Measurements from ENCODE around the gene MRPL18.

MRPL18 gene

DNA sequence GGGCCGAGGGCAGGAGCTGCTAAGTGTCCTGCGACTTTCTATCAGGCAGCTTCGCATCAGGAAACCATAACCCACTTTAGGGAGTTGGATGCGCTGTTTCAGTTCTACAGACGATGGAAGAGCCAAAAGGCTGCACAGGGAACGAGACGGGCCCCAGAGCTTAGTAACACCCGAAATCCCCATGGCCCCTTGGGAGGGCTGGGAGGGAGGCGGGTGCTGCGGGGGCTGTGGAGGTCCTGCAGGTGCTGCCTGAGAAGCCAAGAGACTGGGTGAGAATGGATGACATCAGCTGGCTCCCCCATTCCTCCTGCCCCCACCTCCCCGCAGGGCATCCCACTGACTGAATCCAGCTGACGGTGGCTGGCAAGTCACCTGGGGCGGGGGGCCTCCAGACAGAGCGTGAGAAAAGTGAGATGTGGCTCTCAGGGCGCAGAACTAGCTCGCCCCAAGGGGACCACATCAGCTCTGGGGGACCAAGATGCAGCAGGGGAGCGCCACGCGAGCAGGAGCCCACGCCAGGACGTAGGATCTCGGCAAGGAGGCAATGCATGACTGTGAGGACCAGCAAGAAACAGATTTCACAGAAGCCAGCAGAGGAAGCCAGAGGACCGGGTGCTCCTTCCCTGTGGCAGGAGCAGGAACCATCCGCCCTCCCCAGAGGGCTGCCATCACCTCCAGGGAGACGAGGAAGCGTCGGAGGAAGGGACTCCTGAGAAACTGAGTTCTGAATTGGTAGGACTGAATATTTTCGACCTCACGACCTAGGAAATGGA is 46.6 kb downstream of the MRPL18 start:
- Histone ChIP-seq H3K27ac (ENCODE audit: low read length) (no peak overlapping the region), H3K79me2 (ENCODE audit: insufficient read depth, low read length) (no peaks in the 10 kb centered on the region), H3K4me1 (ENCODE audit: insufficient read depth, low read length) (peaks cover 13% of the 10 kb centered on the region), H3K4me3 (ENCODE audit: low read depth in 1 of 2, low read length in 2 of 2) (no peak overlapping the region), H3K9ac (ENCODE audit: low read depth, low read length) (no peak overlapping the region), H3K4me2 (ENCODE audit: insufficient read depth, low read length) (no peak overlapping the region), H2AFZ (ENCODE audit: low read depth, low read length) (no peak overlapping the region), H3K9me3 (ENCODE audit: insufficient read depth, low read length, severe bottlenecking) (no peaks in the 10 kb centered on the region), H3K27me3 (ENCODE audit: insufficient read depth, low read length, poor library complexity) (no peaks in the 10 kb centered on the region), H4K20me1 (ENCODE audit: insufficient read depth, low read length) (no peaks in the 10 kb centered on the region), H3K36me3 (ENCODE audit: insufficient read depth, low read length) (no peaks in the 10 kb centered on the region)
- DNase-seq (no peak), ATAC-seq (ENCODE audit: insufficient read depth, low read depth) (no peak)
- TF ChIP-seq CTCF (IDR thresholded peaks at IDR 0.05; ENCODE audit: borderline replicate concordance, extremely low read depth, low read length, poor library complexity, severe bottlenecking) = no peak

DNA sequence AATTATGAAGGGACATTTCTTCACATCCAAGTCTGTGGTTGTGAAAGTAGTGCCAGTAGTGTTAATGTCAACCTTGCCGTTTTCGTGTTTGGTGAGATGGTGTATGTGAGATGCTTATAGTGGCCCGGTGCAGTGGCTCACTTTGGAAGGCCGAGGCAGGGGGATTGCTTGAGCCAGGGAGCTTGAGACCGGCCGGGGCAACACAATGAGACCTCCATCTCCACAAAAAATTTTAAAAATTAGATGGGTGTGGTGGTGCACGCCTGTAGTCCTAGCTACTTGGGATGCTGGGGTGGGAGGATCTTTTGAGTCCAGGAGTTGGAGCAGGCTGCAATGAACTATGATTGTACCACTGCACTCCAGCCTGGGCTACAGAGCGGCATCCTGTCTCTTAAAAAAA is 47.2 kb downstream of the MRPL18 start:
- Histone ChIP-seq H3K9me3 (ENCODE audit: insufficient read depth, low read length, severe bottlenecking) (no peaks in the 10 kb centered on the region), H3K9ac (ENCODE audit: low read depth, low read length) (no peak overlapping the region), H4K20me1 (ENCODE audit: insufficient read depth, low read length) (no peaks in the 10 kb centered on the region), H3K27me3 (ENCODE audit: insufficient read depth, low read length, poor library complexity) (no peaks in the 10 kb centered on the region), H3K4me3 (ENCODE audit: low read depth in 1 of 2, low read length in 2 of 2) (no peak overlapping the region), H3K36me3 (ENCODE audit: insufficient read depth, low read length) (no peaks in the 10 kb centered on the region), H3K27ac (ENCODE audit: low read length) (no peak overlapping the region), H3K79me2 (ENCODE audit: insufficient read depth, low read length) (no peaks in the 10 kb centered on the region), H3K4me1 (ENCODE audit: insufficient read depth, low read length) (peaks cover 13% of the 10 kb centered on the region), H3K4me2 (ENCODE audit: insufficient read depth, low read length) (no peak overlapping the region), H2AFZ (ENCODE audit: low read depth, low read length) (no peak overlapping the region)
- DNase-seq (no peak), ATAC-seq (ENCODE audit: insufficient read depth, low read depth) (no peak)
- no peak for TF ChIP-seq EZH2 (IDR thresholded peaks at IDR 0.05; ENCODE audit: borderline replicate concordance, low read depth, low read length, severe bottlenecking)
- TF ChIP-seq CTCF (IDR thresholded peaks at IDR 0.05; ENCODE audit: borderline replicate concordance, extremely low read depth, low read length, poor library complexity, severe bottlenecking) = no peak

GRCh38 chr6:159838020-159838744 is 47.9 kb downstream of the MRPL18 start:
- Histone ChIP-seq H3K27me3 (ENCODE audit: insufficient read depth, low read length, poor library complexity) (no peaks in the 10 kb centered on the region), H3K9ac (ENCODE audit: low read depth, low read length) (no peak overlapping the region), H3K27ac (ENCODE audit: low read length) (no peak overlapping the region), H3K79me2 (ENCODE audit: insufficient read depth, low read length) (no peaks in the 10 kb centered on the region), H3K4me2 (ENCODE audit: insufficient read depth, low read length) (no peak overlapping the region), H3K4me1 (ENCODE audit: insufficient read depth, low read length) (peaks cover 13% of the 10 kb centered on the region), H3K9me3 (ENCODE audit: insufficient read depth, low read length, severe bottlenecking) (no peaks in the 10 kb centered on the region), H2AFZ (ENCODE audit: low read depth, low read length) (no peak overlapping the region), H4K20me1 (ENCODE audit: insufficient read depth, low read length) (no peaks in the 10 kb centered on the region), H3K36me3 (ENCODE audit: insufficient read depth, low read length) (no peaks in the 10 kb centered on the region), H3K4me3 (ENCODE audit: low read depth in 1 of 2, low read length in 2 of 2) (no peak overlapping the region)
- no peak for ATAC-seq (ENCODE audit: insufficient read depth, low read depth)
- DNase-seq = no peak
- no peak for TF ChIP-seq CTCF (IDR thresholded peaks at IDR 0.05; ENCODE audit: borderline replicate concordance, extremely low read depth, low read length, poor library complexity, severe bottlenecking)
- TF ChIP-seq EZH2 (IDR thresholded peaks at IDR 0.05; ENCODE audit: borderline replicate concordance, low read depth, low read length, severe bottlenecking) = no peak

All from DND-41 (cell line).